Endothelial cell of umbilical vein (primary cell): ENCODE results near the gene RALGPS2. TPM values are rescaled to one million over a fixed set of nuclear protein-coding genes. Genes with fewer than 3 reads are reported as not detected.
"Not testable (repeated sequence)": the region's sequence is repeated elsewhere in the genome, so short reads cannot be mapped to it uniquely, and the experiment has no call there.

Experiments used
- BruUV-seq: library from RNA; stranded (reverse); fragments of 400-500 nt; replicated peaks from 2 replicates; lab custom pipeline; 2021; lab: Mats Ljungman, UMichigan
- CTCF ChIA-PET: fragments of 300-600, 350-600 bp; sonication (Branson Sonifier 250); formaldehyde crosslinking; loops from one replicate; lab custom pipeline; 2021; ENCODE audit warnings: antibody characterized with exemption, inconsistent platforms; lab: Charles Lee
- POLR2A ChIA-PET: fragments of 300-600, 350-600 bp; sonication (Branson Sonifier 250); formaldehyde crosslinking; loops from one replicate; lab custom pipeline; 2021; ENCODE audit warnings: antibody characterized with exemption, inconsistent platforms; lab: Charles Lee
- DNase-seq: peaks from one replicate; pipeline ENCODE4 v3.0.0-alpha.2; 2011; ENCODE audit warnings: low read depth, low spot score
- FAIRE-seq: peaks from 2 replicates; lab custom pipeline; 2011; peaks lifted over from hg19 to GRCh38; lab: Jason Lieb, UNC
- H2AFZ ChIP-seq: 2 replicates; pipeline ENCODE4 v1.6.0; 2012; ENCODE audit warnings: low read depth, low read length, control low read depth, inconsistent platforms
- H3K27ac ChIP-seq: 2 replicates; pipeline ENCODE4 v1.5.1; 2011; ENCODE audit warnings: low read depth, mild to moderate bottlenecking, control low read depth, low read length, moderate library complexity; ENCODE audit not compliant: insufficient read depth
- H3K27me3 ChIP-seq, 2 experiments: 2 replicates each; pipeline versions ENCODE4 v1.6.0 to v1.6.1; 2011; ENCODE audit warnings: low read length in 2 of 2, mixed read lengths in 1 of 2; ENCODE audit not compliant: control insufficient read depth in 2 of 2, insufficient read depth in 2 of 2
- H3K36me3 ChIP-seq, 2 experiments: 2 replicates in 1 of 2; 3 replicates in 1 of 2; pipeline ENCODE4 v1.5.1; 2011; ENCODE audit warnings: low read length in 2 of 2, mild to moderate bottlenecking in 1 of 2, moderate library complexity in 1 of 2; ENCODE audit not compliant: control insufficient read depth in 2 of 2, insufficient read depth in 2 of 2; ENCODE audit errors: extremely low read depth in 1 of 2
- H3K4me1 ChIP-seq: 3 replicates; pipeline ENCODE4 v1.5.1; 2011; ENCODE audit warnings: mild to moderate bottlenecking, low read length; ENCODE audit not compliant: control insufficient read depth, insufficient read depth; ENCODE audit errors: extremely low read depth
- H3K4me2 ChIP-seq: 2 replicates; pipeline ENCODE4 v1.6.1; 2011; ENCODE audit warnings: low read length, control low read depth, mixed read lengths; ENCODE audit not compliant: insufficient read depth
- H3K4me3 ChIP-seq, 3 experiments: fragments of 200-600 bp in 1 of 3; sonication (generic), shearing (Covaris generic) in 1 of 3; replicated peaks in 1 of 3; 2 replicates each; pipeline ENCODE4 v1.5.1; 2011 to 2016; ENCODE audit warnings: control low read depth in 3 of 3, low read length in 3 of 3, mild to moderate bottlenecking in 2 of 3, inconsistent platforms in 1 of 3, low read depth in 1 of 3, moderate library complexity in 1 of 3; ENCODE audit not compliant: insufficient read depth in 1 of 3
- H3K79me2 ChIP-seq: 2 replicates; pipeline ENCODE4 v1.6.0; 2012; ENCODE audit warnings: low read length, inconsistent platforms; ENCODE audit not compliant: control insufficient read depth, insufficient read depth
- H3K9ac ChIP-seq: replicated peaks from 2 replicates; pipeline ENCODE3; 2011; ENCODE audit warnings: low read length, control low read depth; ENCODE audit not compliant: insufficient read depth; ENCODE audit errors: extremely low read depth
- H3K9me1 ChIP-seq: replicated peaks from 3 replicates; pipeline ENCODE4 v1.6.0; 2011; ENCODE audit warnings: mild to moderate bottlenecking, low read length; ENCODE audit not compliant: control insufficient read depth, insufficient read depth; ENCODE audit errors: extremely low read depth
- H3K9me3 ChIP-seq: replicated peaks from 2 replicates; pipeline ENCODE4 v1.5.1; 2012; ENCODE audit warnings: low read length, inconsistent platforms; ENCODE audit not compliant: control insufficient read depth, insufficient read depth
- H4K20me1 ChIP-seq: replicated peaks from 2 replicates; pipeline ENCODE3; 2011; ENCODE audit warnings: mild to moderate bottlenecking, low read length; ENCODE audit not compliant: control insufficient read depth, insufficient read depth; ENCODE audit errors: extremely low read depth
- EZH2 ChIP-seq: IDR thresholded peaks from 2 replicates; pipeline ENCODE4 v1.6.1; 2012; ENCODE audit warnings: borderline replicate concordance, low read depth, mild to moderate bottlenecking, moderate library complexity, low read length, inconsistent platforms; ENCODE audit not compliant: severe bottlenecking
- FOS ChIP-seq: IDR thresholded peaks from 2 replicates; pipeline ENCODE4 v1.6.1; 2011; ENCODE audit warnings: mild to moderate bottlenecking, low read length, moderate library complexity, borderline replicate concordance; ENCODE audit not compliant: insufficient read depth
- GATA2 ChIP-seq: IDR thresholded peaks from 2 replicates; pipeline ENCODE4 v1.7.0; 2011; ENCODE audit warnings: low read depth, mild to moderate bottlenecking, moderate library complexity, mixed read lengths, low read length; ENCODE audit not compliant: insufficient read length, insufficient read depth
- JUN ChIP-seq: IDR thresholded peaks from 2 replicates; pipeline ENCODE4 v1.6.1; 2011; ENCODE audit warnings: borderline replicate concordance, low read depth; ENCODE audit not compliant: insufficient read length, insufficient read depth
- MYC ChIP-seq: IDR thresholded peaks from one replicate; pipeline ENCODE4 v1.6.1; 2011; ENCODE audit warnings: mild to moderate bottlenecking, low read depth, low read length
- POLR2A ChIP-seq: IDR thresholded peaks from 2 replicates; pipeline ENCODE4 v1.6.1; 2012; ENCODE audit warnings: low read depth, mild to moderate bottlenecking, control low read depth, low read length
- POLR2AphosphoS5 ChIP-seq: IDR thresholded peaks from 2 replicates; pipeline ENCODE4 v1.6.1; 2012; ENCODE audit warnings: low read depth, mild to moderate bottlenecking, control low read depth, low read length, moderate library complexity; ENCODE audit not compliant: insufficient read depth
- dilution Hi-C: fragments of 300-500 bp; cut with MboI; formaldehyde crosslinking; loops from one replicate; pipeline ENCODE4 v1.15.0; 2019; ENCODE audit warnings: low sequenced_read_pairs; ENCODE audit not compliant: extremely low pct_ligation_motif_present
- intact Hi-C: fragments of 100-400 bp; cut with micrococcal nuclease; formaldehyde crosslinking; loops from one replicate; pipeline ENCODE4 v1.10.0; 2022
- polyA plus RNA-seq, 4 experiments: library from polyadenylated mRNA; depleted of rRNA in 3 of 4; stranded (reverse) in 3 of 4; unstranded in 1 of 4; fragments of >200 nt; gene quantifications; 2 replicates each; pipeline versions ENCODE4 v1.2.1 to v1.2.3, GENCODE V29; 2011 to 2012; ENCODE audit warnings: missing spikeins in 1 of 4
- total RNA-seq: library from RNA; stranded (reverse); gene quantifications from 2 replicates; pipeline ENCODE4 v1.2.3, GENCODE V29; 2021
- TF ChIP-seq, protein P1 (sequence below): IDR thresholded peaks from 2 replicates; pipeline ENCODE4 v1.6.1; 2011; ENCODE audit not compliant: insufficient read depth, insufficient read length
- TF ChIP-seq, protein P2 (sequence below), 2 donors: IDR thresholded peaks; 1 replicate in 1 of 2; 2 replicates in 1 of 2; pipeline ENCODE4 v1.5.1; 2011; ENCODE audit warnings: low read length in 2 of 2, mild to moderate bottlenecking in 2 of 2, moderate library complexity in 2 of 2, control low read depth in 1 of 2, inconsistent platforms in 1 of 2, low read depth in 1 of 2; ENCODE audit not compliant: insufficient read depth in 1 of 2; ENCODE audit errors: extremely low read depth in 1 of 2

The RALGPS2 gene
- total and polyA plus RNA-seq, 2 donors (not counting 3 experiments of a cell fraction or from before 2014, with no cell fraction given): 4.6 to 27.7 TPM

DNA sequence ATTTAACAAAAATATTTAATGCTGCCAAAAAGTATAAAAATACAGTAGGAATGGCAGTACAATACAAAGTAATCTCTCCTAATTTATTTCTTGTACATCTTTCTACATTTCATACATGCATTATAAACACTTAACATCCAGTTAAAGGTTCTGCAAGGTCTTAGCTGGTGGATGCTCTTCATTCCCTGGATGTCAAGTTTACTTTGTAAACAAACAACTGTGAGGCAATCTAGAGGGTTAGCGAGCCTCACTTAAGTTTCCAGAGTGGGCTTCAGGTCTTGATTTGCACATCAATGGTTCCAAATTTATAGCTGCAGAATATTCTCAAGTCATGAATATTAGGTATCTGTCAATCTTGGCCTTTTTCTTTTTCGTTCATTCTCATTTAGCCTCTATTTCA, 21.3 kb downstream of the RALGPS2 start:
- Histone ChIP-seq H3K27me3 (no peaks in the 10 kb centered on the region), H2AFZ (no peak overlapping the region), H3K36me3 (no peaks in the 10 kb centered on the region), H3K4me2 (no peak overlapping the region), H3K9ac (no peak overlapping the region), H3K4me1 (no peaks in the 10 kb centered on the region), H4K20me1 (no peaks in the 10 kb centered on the region), H3K4me3 (no peak overlapping the region), H3K9me3 (no peaks in the 10 kb centered on the region), H3K9me1 (no peaks in the 10 kb centered on the region), H3K79me2 (no peaks in the 10 kb centered on the region), H3K27ac (no peak overlapping the region)
- no TSS peak for BruUV-seq
- dilution Hi-C loops: no loop called here
- FAIRE-seq (no peak), DNase-seq (no peak)
- intact Hi-C loops: no loop called here
- ChIA-PET CTCF (no interaction called here), POLR2A (no interaction called here)
- TF ChIP-seq EZH2: no peak
- TF ChIP-seq POLR2A: no peak
- TF ChIP-seq JUN: no peak
- TF ChIP-seq POLR2AphosphoS5: no peak
- TF ChIP-seq, protein P1, sequence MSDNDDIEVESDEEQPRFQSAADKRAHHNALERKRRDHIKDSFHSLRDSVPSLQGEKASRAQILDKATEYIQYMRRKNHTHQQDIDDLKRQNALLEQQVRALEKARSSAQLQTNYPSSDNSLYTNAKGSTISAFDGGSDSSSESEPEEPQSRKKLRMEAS: no peak
- no peak for TF ChIP-seq MYC
- TF ChIP-seq, protein P2, sequence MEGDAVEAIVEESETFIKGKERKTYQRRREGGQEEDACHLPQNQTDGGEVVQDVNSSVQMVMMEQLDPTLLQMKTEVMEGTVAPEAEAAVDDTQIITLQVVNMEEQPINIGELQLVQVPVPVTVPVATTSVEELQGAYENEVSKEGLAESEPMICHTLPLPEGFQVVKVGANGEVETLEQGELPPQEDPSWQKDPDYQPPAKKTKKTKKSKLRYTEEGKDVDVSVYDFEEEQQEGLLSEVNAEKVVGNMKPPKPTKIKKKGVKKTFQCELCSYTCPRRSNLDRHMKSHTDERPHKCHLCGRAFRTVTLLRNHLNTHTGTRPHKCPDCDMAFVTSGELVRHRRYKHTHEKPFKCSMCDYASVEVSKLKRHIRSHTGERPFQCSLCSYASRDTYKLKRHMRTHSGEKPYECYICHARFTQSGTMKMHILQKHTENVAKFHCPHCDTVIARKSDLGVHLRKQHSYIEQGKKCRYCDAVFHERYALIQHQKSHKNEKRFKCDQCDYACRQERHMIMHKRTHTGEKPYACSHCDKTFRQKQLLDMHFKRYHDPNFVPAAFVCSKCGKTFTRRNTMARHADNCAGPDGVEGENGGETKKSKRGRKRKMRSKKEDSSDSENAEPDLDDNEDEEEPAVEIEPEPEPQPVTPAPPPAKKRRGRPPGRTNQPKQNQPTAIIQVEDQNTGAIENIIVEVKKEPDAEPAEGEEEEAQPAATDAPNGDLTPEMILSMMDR (IDR thresholded peaks at IDR 0.05; ENCODE audit: extremely low read depth in 1 of 2, insufficient read depth in 1 of 2, low read depth in 1 of 2, low read length in 2 of 2): no peak
- TF ChIP-seq GATA2: no peak
- TF ChIP-seq FOS: no peak

DNA sequence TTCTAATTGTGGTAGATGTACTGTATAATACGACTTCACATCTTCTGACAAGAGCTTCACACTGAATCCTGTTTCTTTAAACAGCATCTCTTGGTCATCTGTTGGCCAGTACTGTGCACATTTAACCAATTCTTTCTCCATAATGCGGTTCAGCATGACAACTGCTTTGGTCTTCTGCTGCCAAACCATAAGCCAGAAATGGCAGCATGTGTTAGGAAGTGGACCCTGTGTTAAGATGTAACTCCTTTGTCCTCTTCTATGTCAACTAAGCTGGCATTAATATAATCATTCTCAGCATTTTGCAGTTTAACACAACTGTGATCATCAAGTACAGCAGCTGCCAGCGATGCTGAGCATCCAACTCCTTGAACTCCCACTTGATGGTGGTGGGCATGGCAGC, 22.3 kb downstream of the RALGPS2 start:
- H3K4me2 ChIP-seq, intact Hi-C loops, H3K9me3 ChIP-seq, H2AFZ ChIP-seq, H3K27me3 ChIP-seq, H3K27ac ChIP-seq, FAIRE-seq, DNase-seq, BruUV-seq, CTCF ChIA-PET, H3K4me1 ChIP-seq, dilution Hi-C loops, POLR2A ChIA-PET, H3K79me2 ChIP-seq, H4K20me1 ChIP-seq, H3K9me1 ChIP-seq, H3K9ac ChIP-seq, H3K36me3 ChIP-seq, H3K4me3 ChIP-seq: not testable (repeated sequence)
